Astrocyte (in vitro differentiated cells and primary cell): ENCODE measurements around the gene DPH5.

Source experiments
- CTCF ChIP-seq: IDR thresholded peaks from 2 replicates; pipeline ENCODE4 v1.5.1; 2011; ENCODE audit warnings: low read depth, mild to moderate bottlenecking, inconsistent platforms, low read length, moderate library complexity; ENCODE audit not compliant: insufficient read depth
- EZH2 ChIP-seq: IDR thresholded peaks from 2 replicates; pipeline ENCODE4 v1.6.1; 2012; ENCODE audit warnings: mild to moderate bottlenecking, low read length, inconsistent platforms; ENCODE audit not compliant: insufficient read depth

GRCh38 chr1:101017448-101017847 lies 8.1 kb downstream of the DPH5 start:
- TF ChIP-seq EZH2 (no peak), CTCF (no peak)
